Mucosa of descending colon (tissue), 3 donors: ENCODE results near the gene SEMA6D. TPM values are rescaled to one million over a fixed set of nuclear protein-coding genes. Genes with fewer than 3 reads are reported as not detected.

ENCODE experiments used
- ATAC-seq: fragments of 200-7000 bp; cut with Tn5 transposase; one replicate; pipeline ENCODE4 v1.9.1; 2020; ENCODE audit warnings: mild to moderate bottlenecking, moderate library complexity
- DNase-seq, 3 donors: peaks; one replicate each; pipeline ENCODE4 v3.0.0-alpha.2; 2020
- H3K36me3 ChIP-seq: fragments of 200-600 bp; one replicate; pipeline ENCODE4 v1.8.0; 2021; ENCODE audit warnings: low read depth, mild to moderate bottlenecking
- H3K4me1 ChIP-seq: fragments of 200-600 bp; one replicate; pipeline ENCODE4 v1.8.0; 2021; ENCODE audit warnings: low read depth, mild to moderate bottlenecking
- H3K4me3 ChIP-seq: fragments of 200-600 bp; one replicate; pipeline ENCODE4 v1.8.0; 2021; ENCODE audit warnings: mild to moderate bottlenecking
- H3K9me3 ChIP-seq: fragments of 200-600 bp; one replicate; pipeline ENCODE4 v1.8.0; 2021; ENCODE audit warnings: mild to moderate bottlenecking
- intact Hi-C, 2 donors: fragments of 100-400 bp; cut with DNase I in 1 of 2; cut with micrococcal nuclease in 1 of 2; formaldehyde crosslinking; loops; one replicate each; pipeline versions ENCODE4 v1.11.0 to v1.11.1; 2022; cut with DNase I, micrococcal nuclease
- total RNA-seq, 3 donors: library from RNA; stranded (reverse); fragmentation: NEBNext Ultra II Directional in 2 of 3; extraction: Animal tissue kit (Norgen Biotek cat#: 25700) in 2 of 3; gene quantifications; one replicate each; pipeline versions ENCODE4 v1.2.1 to v1.2.4, GENCODE V29; 2021 to 2023
- TF ChIP-seq, protein P1 (sequence below): fragments of 200-600 bp; IDR thresholded peaks from one replicate; pipeline ENCODE4 v1.8.0; 2022; ENCODE audit warnings: antibody characterized with exemption, mild to moderate bottlenecking
- donor health status: DM: no; HTN: no; CAD: no; lungs with moderate emphysema.
- donor health status: DM: no; HTN: no; CAD: no.
- donor health status: DM: no; HTN: yes; CAD: no.

Gene SEMA6D
- total RNA-seq, 3 donors from 2014 or later, result 43.3 to 77.2 (median 48.3) TPM

DNA sequence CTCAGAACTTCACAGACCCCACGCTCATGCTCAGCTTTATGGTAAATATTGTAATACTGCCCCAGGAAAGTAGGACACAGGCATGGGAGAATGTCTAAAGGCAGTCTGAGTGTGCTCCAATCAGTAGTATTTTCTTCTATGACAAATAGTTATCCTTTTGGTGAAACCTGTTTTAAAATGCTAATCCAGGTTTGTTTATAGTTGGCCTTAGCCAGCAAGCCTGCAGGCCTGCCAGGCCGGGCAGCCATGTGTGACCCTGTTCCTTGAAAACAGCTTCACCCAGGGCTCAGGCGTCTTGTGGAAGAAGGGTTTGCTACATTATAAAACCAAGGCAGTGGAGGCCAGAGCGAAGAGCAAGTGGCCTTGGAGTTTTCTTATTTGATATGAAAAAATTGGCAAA is 104.7 kb downstream of the SEMA6D start:
- intact Hi-C loops, result no loop called here
- H3K36me3 ChIP-seq, result no peaks in the 10 kb centered on the region
- DNase-seq (no peak), ATAC-seq (no peak)
- no peak overlapping the region for H3K4me3 ChIP-seq
- no peaks in the 10 kb centered on the region for H3K9me3 ChIP-seq
- no peaks in the 10 kb centered on the region for H3K4me1 ChIP-seq
- TF ChIP-seq, protein P1, sequence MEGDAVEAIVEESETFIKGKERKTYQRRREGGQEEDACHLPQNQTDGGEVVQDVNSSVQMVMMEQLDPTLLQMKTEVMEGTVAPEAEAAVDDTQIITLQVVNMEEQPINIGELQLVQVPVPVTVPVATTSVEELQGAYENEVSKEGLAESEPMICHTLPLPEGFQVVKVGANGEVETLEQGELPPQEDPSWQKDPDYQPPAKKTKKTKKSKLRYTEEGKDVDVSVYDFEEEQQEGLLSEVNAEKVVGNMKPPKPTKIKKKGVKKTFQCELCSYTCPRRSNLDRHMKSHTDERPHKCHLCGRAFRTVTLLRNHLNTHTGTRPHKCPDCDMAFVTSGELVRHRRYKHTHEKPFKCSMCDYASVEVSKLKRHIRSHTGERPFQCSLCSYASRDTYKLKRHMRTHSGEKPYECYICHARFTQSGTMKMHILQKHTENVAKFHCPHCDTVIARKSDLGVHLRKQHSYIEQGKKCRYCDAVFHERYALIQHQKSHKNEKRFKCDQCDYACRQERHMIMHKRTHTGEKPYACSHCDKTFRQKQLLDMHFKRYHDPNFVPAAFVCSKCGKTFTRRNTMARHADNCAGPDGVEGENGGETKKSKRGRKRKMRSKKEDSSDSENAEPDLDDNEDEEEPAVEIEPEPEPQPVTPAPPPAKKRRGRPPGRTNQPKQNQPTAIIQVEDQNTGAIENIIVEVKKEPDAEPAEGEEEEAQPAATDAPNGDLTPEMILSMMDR, result no peak
